Right lobe of liver (tissue), 4 donors: ENCODE data around the gene LRTM2.

ENCODE experiments used
- POLR2A ChIP-seq: fragments of 450-650 bp; IDR thresholded peaks from one replicate; pipeline ENCODE4 v1.6.1; 2017; ENCODE audit warnings: antibody characterized with exemption, mild to moderate bottlenecking
- TF ChIP-seq, protein P1 (sequence below), 4 donors: fragments of 200-600 bp in 3 of 4; fragments of 450-650 bp in 1 of 4; IDR thresholded peaks; one replicate each; pipeline versions ENCODE4 v1.5.1 to v1.8.0; 2016 to 2022; ENCODE audit warnings: antibody characterized with exemption in 4 of 4, mild to moderate bottlenecking in 2 of 4
- donor health status: DM: no; HTN: no; CAD: no.
- donor health status: DM: no; HTN: no; CAD: no.
- donor health status: DM: no; HTN: yes; CAD: no.

DNA sequence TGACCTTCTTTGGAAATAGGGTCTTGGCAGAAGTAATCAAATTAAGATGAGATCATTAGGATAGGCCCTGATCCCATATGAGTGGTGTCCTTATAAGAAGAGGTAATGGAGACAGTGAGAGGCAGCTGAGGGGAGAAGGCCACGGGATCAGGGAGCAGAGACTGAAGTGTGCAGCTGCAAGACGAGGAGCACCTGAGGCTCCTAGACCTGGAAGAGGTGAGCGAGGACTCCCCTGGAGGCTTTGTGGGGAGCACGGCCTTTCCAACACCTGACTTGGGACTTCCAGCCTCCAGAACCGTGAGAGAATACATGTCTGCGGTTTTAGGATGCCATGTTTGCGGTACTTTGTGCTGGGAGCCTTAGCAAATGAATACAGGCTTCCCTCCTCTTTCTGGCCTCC, 37.5 kb downstream of the LRTM2 start:
- TF ChIP-seq, protein P1, sequence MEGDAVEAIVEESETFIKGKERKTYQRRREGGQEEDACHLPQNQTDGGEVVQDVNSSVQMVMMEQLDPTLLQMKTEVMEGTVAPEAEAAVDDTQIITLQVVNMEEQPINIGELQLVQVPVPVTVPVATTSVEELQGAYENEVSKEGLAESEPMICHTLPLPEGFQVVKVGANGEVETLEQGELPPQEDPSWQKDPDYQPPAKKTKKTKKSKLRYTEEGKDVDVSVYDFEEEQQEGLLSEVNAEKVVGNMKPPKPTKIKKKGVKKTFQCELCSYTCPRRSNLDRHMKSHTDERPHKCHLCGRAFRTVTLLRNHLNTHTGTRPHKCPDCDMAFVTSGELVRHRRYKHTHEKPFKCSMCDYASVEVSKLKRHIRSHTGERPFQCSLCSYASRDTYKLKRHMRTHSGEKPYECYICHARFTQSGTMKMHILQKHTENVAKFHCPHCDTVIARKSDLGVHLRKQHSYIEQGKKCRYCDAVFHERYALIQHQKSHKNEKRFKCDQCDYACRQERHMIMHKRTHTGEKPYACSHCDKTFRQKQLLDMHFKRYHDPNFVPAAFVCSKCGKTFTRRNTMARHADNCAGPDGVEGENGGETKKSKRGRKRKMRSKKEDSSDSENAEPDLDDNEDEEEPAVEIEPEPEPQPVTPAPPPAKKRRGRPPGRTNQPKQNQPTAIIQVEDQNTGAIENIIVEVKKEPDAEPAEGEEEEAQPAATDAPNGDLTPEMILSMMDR (IDR thresholded peaks at IDR 0.05), result no peak
- TF ChIP-seq POLR2A, result no peak
